HG03432 (cell line): ENCODE data around the gene SFT2D1.
"Not testable (repeated sequence)": the region's sequence is repeated elsewhere in the genome, so short reads cannot be mapped to it uniquely, and the experiment has no call there.

Source experiments
- ATAC-seq: cut with Tn5 transposase; IDR thresholded peaks from one replicate; pipeline ENCODE4 v1.9.1; 2021; ENCODE audit warnings: mild to moderate bottlenecking, moderate library complexity; ENCODE audit not compliant: unreplicated experiment

SFT2D1 gene

GRCh38 chr6:166342349-166343149 is at the start of gene SFT2D1:
SFT2D1 (minus strand) TSS chr6:166342545; CDS start chr6:166342481, 64 bp downstream.
- ATAC-seq, result peak; percentile 95

- no peak for ATAC-seq
Measured at GRCh38 chr6:166389119-166389518, 46.8 kb upstream of the SFT2D1 start.

GRCh38 chr6:166388290-166389004 is 46.1 kb upstream of the SFT2D1 start:
- no peak for ATAC-seq

GRCh38 chr6:166387642-166388289 is 45.4 kb upstream of the SFT2D1 start:
- ATAC-seq, result no peak

- ATAC-seq, result not testable (repeated sequence)
Measured at GRCh38 chr6:166387098-166387497, 44.8 kb upstream of the SFT2D1 start.

- no peak for ATAC-seq
Measured at GRCh38 chr6:166386111-166386510, 43.8 kb upstream of the SFT2D1 start.

- peak; percentile 0 for ATAC-seq
Measured at GRCh38 chr6:166383802-166384363, 41.5 kb upstream of the SFT2D1 start.

GRCh38 chr6:166382933-166383801 is 40.8 kb upstream of the SFT2D1 start, which contains the start of gene MPC1:
MPC1 (minus strand) TSS chr6:166382940; CDS start chr6:166382876, 64 bp downstream.
- peak; percentile 90 for ATAC-seq

GRCh38 chr6:166382500-166382932 is 40.2 kb upstream of the SFT2D1 start:
- ATAC-seq, result peak; percentile 7

GRCh38 chr6:166381733-166382499 is 39.6 kb upstream of the SFT2D1 start:
- ATAC-seq, result peak; percentile 52

GRCh38 chr6:166381381-166381732 is 39.0 kb upstream of the SFT2D1 start:
- no peak for ATAC-seq

GRCh38 chr6:166379800-166380199 is 37.5 kb upstream of the SFT2D1 start:
- ATAC-seq, result no peak

- ATAC-seq, result no peak
Measured at GRCh38 chr6:166379103-166379586, 36.8 kb upstream of the SFT2D1 start.

GRCh38 chr6:166377721-166378120 is 35.4 kb upstream of the SFT2D1 start:
- no peak for ATAC-seq

GRCh38 chr6:166375013-166375412 is 32.7 kb upstream of the SFT2D1 start:
- ATAC-seq, result no peak

- no peak for ATAC-seq
Measured at GRCh38 chr6:166370489-166370888, 28.1 kb upstream of the SFT2D1 start.

- no peak for ATAC-seq
Measured at GRCh38 chr6:166369782-166370181, 27.4 kb upstream of the SFT2D1 start.

GRCh38 chr6:166366921-166367320 is 24.6 kb upstream of the SFT2D1 start:
- no peak for ATAC-seq

GRCh38 chr6:166365806-166366205 is 23.5 kb upstream of the SFT2D1 start:
- ATAC-seq, result peak; percentile 42
